ENCODE results near the gene ZNF844.
"Not testable (repeated sequence)": the region's sequence is repeated elsewhere in the genome, so short reads cannot be mapped to it uniquely, and the experiment has no call there.

The ZNF844 gene

GRCh38 chr19:12064590-12065538 lies at the start of gene ZNF844:
TSS of gene ZNF844 (plus strand) at chr19:12064731. CDS start at chr19:12064874, 143 bp downstream.
- peak; percentile 89 for FAIRE-seq

DNA sequence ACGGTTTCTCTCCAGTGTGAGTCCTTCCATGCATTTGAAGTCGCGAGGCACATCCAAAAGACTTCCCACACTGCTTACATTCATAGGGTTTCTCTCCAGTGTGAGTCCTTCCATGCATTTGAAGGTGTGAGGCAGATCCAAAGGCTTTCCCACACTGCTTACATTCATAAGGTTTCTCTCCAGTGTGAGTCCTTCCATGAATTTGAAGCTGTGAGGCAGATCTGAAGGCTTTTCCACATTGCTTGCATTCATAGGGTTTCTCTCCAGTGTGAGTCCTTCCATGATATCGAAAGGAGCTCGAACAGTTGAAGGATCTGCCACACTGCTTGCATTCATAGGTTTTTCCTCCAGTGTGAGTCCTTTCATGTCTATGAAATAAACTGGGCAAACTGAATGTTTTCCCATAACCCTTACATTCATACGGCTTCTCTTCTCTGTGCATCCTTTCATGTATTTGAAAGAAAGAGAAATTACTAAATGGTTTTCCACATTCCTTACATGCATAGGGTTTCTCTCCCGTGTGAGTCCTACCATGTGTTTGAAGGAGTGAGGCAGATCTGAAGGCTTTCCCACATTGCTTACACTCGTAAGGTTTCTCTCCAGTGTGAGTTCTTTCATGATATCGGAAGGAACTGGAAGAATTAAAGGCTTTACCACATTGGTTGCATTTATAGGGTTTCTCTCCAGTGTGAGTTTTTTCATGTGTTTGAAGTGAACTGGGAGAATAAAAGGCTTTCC lies 49.3 kb upstream of the ZNF844 start:
- no peak for FAIRE-seq

- no peak for FAIRE-seq
These were observed 48.8 kb upstream of the ZNF844 start for GRCh38 chr19:12015753-12016116.

DNA sequence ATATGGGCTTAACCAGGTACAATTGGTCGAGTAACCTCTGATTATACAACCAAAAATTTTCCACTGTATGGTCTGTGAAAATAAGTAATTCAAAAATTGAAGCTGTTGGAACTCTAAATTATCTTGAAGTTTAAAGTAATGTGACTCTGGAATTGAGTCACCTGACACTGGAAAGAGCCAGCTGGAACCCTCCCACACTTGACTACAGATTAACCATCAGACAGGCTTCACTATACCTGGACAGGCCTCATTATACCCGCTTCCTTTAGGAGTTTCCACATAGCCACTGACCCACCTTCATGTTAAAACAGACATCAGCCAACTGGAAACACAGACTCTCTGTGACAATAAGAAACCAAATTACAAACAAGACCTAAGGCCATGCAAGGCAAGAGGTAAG lies 30.3 kb upstream of the ZNF844 start:
- no peak for FAIRE-seq

- FAIRE-seq, result no peak
These were observed 29.9 kb upstream of the ZNF844 start for GRCh38 chr19:12034620-12035019.

DNA sequence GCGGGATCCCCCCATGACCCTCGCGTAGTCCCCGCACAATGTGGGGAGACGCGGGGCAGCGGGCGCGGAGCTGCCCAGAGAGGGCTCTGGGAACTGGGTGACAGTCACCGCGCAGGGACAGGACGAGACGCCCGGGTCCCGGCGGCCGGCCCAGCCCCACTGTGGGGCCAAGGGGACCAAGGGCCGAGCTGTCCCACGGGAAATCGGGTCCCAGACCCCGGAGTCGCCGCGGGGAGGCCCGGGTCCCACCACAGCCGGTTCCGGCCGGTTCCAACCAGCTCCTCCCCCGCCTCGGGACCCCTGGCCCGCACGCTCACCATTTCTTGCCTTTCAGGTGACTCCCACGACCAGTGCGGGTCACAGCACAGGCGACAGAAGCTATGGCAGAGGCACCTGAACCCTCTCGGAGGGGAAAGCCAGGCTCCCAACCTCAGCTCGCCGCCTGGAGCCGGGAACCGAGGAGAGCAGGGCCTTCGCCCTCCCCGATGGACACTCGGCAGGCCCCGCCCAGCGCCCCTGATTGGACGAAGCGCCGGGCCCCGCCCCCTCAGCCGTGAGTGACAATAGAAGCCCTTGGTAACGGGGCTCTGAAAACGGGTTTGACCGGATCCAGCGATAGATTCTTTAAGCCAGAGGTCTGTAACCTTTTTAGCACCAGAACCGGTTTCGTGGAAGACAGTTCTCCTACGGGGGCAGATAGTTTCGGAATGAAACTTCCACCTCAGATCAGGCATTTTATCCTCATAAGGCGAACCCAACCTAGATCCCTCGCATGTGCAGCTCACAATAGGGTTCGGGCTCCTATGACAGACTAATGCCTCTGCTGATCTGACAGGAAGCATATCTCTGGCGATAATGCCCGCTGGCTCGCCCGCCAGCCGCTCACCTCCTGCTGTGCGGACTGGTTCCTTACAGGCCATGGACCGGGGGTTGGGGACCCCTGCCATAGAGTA lies 29.0 kb upstream of the ZNF844 start, which contains the start of gene ZNF433:
Gene ZNF433 (minus strand): TSS at position 460 of the 953 bp plus-strand sequence. CDS start 140 bp downstream, at position 320.
- peak; percentile 73 for FAIRE-seq

DNA sequence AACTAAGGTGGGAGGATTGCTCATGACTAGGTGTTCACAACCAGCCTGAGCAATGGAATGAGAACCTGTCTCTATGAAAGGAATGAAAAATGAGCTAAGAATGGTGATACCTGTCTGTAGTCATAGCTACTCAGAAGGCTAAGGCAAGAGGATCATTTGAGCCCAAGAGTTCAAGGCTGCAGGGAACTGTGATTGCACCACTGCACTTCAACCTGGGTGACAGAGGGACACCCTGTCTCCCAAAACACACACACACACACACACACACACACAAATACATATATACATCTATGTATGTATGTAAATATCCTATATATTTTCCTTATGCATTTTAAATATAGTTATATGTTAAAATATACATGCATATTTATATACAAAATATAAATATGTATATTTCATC lies 21.6 kb upstream of the ZNF844 start:
- FAIRE-seq, result no peak

GRCh38 chr19:12043752-12044422 lies 20.6 kb upstream of the ZNF844 start:
- no peak for FAIRE-seq

DNA sequence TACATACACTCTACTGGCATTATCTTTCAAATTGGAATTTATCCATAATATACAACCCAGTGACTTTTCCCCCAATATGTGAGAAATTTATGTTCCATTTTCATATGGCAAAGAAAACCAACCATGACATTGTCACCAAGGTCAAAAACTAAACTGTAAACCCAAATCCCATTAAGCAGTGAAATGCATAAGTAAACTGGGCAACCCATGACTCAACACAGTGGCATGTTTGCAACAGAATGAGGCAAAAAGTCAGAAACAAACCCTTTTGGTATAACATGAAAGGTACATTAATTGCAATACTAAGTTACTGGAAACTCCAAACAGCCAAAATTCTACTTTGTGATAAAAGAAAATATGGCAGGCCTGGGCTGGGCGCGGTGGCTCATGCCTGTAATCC lies 16.7 kb upstream of the ZNF844 start:
- FAIRE-seq, result no peak

GRCh38 chr19:12052091-12052496 lies 12.4 kb upstream of the ZNF844 start:
- no peak for FAIRE-seq

DNA sequence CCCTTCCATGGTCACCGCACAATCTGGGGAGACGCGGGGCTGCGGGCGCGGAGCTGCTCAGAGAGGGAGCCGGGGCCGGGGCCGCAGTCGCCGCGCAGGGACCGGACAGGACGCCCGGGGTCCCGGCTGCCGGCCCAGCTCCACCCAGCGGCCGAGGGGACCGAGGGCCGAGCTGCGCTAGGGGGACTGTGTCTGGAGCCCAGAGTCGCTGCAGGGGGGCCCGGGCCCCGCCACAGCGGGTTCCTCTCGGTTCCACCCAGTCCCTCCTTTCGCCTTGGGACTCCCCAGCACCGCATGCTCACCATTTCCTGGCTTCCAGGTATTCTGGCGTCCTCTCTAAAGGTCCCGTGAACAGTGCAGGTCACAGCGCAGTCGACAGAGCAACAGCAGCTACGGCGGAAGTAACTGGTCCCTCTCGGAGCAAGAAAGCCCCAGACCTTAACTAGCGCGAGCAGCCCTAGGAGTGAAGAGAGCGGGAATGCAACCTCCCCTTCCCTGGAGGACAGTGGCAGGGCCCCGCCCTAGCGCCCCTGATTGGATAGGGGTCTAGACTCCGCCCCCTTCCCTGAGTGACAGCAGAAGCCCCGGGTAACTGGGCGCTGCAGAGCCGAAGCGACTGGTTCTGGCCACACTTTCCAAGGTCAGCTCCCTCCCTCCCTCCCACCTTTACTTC lies 11.9 kb upstream of the ZNF844 start, which contains the start of gene ZNF878:
Gene ZNF878 (minus strand): TSS at position 465 of the 673 bp plus-strand sequence. CDS start 160 bp downstream, at position 305.
- FAIRE-seq, result no peak

GRCh38 chr19:12055784-12056183 lies 8.7 kb upstream of the ZNF844 start:
- no peak for FAIRE-seq

- FAIRE-seq, result no peak
These were observed 11.1 kb downstream of the ZNF844 start for GRCh38 chr19:12075538-12076139.

- FAIRE-seq, result not testable (repeated sequence)
These were observed 11.8 kb downstream of the ZNF844 start for GRCh38 chr19:12076331-12076730.

DNA sequence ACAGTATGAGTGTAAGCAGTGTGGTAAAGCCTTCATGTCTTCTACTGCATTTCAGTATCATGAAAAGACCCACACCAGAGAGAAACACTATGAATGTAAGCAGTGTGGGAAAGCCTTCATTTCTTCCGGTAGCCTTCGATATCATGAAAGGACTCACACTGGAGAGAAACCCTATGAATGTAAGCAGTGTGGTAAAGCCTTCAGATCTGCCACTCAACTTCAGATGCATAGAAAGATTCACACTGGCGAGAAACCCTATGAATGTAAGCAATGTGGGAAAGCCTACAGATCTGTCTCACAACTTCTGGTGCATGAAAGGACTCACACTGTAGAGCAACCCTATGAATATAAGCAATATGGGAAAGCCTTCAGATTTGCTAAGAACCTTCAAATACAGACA lies 12.8 kb downstream of the ZNF844 start:
- no peak for FAIRE-seq

GRCh38 chr19:12083336-12083735 lies 18.8 kb downstream of the ZNF844 start:
- FAIRE-seq, result not testable (repeated sequence)

GRCh38 chr19:12085074-12085818 lies 20.7 kb downstream of the ZNF844 start:
- no peak for FAIRE-seq

GRCh38 chr19:12090807-12091206 lies 26.3 kb downstream of the ZNF844 start:
- FAIRE-seq, result no peak

DNA sequence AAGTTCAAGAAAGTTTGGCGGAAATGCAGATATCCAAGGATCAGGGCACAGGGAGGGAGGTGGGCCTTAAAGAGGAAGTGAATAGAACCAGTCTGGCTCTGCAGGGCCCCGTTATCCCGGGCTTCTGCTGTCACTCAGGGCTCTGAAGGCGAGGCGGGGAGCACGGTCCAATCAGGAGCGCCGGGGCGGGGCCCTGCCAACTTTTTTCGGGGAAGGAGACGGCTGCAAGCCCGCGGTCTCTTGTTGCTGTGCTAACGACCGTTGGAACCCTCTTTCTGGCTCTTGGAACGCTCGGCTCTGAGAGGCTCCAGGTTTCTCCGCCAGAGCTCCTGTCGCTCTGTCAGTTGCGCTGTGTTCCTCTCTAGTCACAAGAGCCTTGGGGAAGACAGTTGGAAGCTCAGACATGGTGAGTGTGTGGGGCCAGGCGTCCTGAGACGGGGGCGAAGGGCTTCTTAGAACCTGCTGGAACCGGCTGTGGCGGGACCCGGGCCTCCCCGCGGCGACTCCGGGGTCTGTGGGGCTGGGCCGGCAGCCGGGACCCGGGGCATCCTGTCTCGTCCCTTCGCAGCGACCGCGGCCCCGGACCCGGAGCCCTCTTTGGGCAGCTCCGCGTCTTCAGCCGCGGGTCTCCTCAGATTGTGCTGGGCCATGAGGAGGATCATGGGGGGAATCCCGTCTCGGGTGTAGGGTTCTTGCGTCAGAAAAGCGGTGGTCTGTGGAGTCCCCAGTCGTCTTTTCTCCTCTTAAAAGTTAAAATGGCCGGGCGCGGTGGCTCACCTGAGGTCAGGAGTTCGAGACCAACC lies 27.7 kb downstream of the ZNF844 start:
- FAIRE-seq, result no peak
